HG02759 (cell line): ENCODE results near the gene MMADHC.
A peak's percentile ranks its signal among the peaks of the same experiment; 100 is the strongest.
"Not testable (repeated sequence)": the region's sequence is repeated elsewhere in the genome, so short reads cannot be mapped to it uniquely, and the experiment has no call there.

ENCODE experiments used
- ATAC-seq: cut with Tn5 transposase; IDR thresholded peaks from one replicate; pipeline ENCODE4 v1.9.1; 2021; ENCODE audit warnings: mild to moderate bottlenecking, moderate library complexity; ENCODE audit not compliant: unreplicated experiment

Gene MMADHC

GRCh38 chr2:149595056-149595963 lies 7.7 kb upstream of the MMADHC start:
- ATAC-seq: no peak

GRCh38 chr2:149594411-149594810 lies 6.8 kb upstream of the MMADHC start:
- no peak for ATAC-seq

DNA sequence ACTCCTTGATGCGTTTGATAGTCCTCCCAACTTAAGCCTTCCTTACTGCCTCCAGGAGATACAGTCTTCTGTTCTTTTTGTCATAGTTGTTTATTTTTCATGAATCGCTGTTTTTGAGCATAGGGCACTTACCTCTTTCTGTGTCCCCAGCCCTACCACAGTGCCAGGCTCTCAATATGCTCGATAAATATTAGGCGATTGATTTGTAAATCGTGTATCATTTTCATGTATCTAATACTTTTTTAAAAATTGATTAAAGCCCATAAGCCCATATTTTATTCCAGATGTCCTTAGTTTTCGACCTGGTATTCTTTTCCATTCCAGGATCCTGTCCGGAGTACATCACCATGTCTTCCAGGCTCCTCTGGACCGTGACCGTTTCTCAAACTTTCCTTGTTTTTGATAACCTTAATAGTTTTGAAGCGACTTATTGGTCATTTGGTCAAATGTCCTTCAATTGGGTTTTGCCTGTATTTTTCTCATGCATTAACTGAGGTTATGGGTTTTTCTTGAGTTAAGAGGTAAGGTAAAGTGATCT lies 444 bp upstream of the MMADHC start:
- ATAC-seq: peak; percentile 30

DNA sequence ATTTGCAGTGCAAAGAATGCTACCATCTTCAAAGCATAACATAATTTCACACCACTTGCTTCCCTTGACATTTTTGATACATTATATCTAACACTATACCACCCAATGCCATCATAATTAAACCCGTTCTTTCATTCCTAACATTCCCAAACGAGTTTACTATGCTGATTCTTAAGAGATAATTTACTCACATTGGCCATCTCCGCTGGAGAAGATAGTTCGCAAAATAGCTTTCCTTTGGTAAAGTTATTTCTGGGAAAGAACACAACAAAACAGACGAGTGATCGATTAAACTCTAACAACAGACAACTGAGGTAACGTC lies 716 bp downstream of the MMADHC start:
- ATAC-seq: no peak

DNA sequence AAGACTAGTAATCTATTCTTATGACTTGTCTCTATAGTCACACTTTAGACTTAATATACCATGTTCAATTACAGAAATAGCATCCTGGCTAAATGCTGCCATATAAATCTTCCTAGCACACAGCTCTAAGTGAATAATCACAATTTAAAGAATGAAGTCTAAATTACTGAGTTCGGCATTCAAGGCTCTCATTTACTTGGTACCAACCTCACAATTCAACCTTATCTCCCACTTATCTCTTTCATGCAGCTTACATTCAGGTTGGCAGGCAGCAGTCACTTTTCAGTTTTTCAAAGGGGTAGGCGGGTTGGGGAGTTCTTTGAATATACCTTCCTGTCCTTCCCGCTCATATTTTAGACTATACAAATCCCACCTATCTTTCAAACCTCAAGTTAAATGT lies 1.5 kb downstream of the MMADHC start:
- no peak for ATAC-seq

DNA sequence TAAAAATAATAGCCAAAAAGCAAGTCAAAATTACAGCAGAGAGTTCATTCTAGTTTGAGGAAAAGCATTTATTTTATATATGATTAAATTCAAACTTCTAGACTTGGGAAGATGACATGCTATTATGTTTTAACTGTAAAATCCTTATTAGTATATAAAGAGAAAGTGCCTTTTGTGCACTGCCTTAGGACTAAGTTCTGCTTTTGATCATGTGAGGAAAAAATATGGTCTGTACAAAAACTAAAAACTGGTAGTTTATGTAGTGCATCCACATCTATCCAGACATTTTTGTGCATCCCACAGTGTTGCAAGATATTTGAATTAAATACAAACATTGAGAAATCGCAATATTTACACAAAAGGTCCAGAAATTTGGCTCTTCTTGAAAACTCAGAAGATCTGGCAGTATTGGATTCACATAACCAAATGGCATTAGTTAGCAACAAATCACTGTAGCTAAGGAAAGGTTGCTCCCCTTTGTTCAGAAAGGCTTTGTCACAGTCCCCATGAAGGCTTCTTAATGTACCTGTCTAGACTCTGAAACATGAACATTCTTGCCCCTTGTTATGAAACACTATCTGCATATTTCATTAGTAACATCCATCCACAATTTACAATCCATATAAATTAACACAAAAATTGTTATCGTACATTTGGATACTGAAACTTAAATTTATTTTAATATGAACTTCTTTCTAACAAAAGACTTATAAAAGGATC lies 2.2 kb downstream of the MMADHC start:
- no peak for ATAC-seq

- no peak for ATAC-seq
Measured at GRCh38 chr2:149579972-149580882, 7.3 kb downstream of the MMADHC start.

DNA sequence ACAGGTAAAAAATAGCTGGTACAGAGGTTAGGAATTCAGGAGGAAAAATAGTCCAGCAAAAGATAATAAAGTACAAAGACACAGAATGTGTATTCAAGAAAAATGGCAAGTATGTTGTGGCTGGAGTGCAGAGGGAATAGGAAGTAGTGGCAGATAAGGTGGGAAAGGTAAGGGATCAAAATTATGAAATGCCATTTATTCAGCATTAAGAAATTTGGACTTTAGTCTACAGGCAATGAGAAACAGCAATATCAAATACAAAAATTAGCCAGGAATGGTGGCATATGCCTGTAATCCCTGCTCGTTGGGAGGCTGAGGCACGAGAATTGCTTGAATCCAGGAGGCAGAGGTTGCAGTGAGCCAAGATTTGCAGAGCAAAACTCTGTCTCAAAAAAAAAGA lies 10.3 kb downstream of the MMADHC start:
- ATAC-seq: no peak

DNA sequence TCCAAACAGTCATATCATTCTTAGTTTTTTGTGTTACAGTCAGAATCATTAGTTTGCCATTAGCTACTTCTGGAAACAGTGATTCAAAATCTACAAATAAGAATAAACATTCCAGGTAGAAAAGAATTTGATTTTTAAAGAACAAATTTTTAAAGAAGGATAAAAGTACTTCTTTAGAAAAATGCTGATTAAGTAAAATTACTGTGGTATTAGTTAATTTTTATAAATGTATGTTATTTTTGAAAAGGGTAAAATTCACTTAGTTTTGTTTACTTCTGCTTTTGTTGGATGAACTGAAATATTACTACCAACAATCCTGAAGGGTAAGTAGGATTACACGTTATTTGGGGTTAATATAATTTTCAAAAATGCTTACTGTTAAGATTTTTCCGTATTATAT lies 11.8 kb downstream of the MMADHC start:
- no peak for ATAC-seq

DNA sequence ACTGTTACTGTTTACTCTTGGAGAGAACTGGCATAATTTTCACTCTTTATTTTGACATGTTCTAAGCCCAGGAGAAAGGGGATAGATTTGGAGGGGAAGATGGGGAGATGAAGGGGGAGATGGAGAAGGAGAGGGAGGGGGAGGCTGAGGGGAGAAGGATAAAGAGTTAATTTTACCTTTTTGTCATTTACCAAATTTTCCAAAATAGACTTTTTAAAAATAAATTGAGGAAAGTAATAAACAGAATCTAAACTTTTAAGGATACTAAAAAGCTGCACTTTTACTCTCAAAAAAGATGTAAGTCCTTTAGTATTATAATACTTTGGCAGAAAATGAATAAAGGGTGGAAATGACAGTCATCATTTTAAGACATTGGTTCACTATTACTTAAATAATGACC lies 12.3 kb downstream of the MMADHC start:
- ATAC-seq: no peak

GRCh38 chr2:149573760-149574159 lies 13.8 kb downstream of the MMADHC start:
- no peak for ATAC-seq

GRCh38 chr2:149572102-149572953 lies 15.2 kb downstream of the MMADHC start:
- no peak for ATAC-seq

DNA sequence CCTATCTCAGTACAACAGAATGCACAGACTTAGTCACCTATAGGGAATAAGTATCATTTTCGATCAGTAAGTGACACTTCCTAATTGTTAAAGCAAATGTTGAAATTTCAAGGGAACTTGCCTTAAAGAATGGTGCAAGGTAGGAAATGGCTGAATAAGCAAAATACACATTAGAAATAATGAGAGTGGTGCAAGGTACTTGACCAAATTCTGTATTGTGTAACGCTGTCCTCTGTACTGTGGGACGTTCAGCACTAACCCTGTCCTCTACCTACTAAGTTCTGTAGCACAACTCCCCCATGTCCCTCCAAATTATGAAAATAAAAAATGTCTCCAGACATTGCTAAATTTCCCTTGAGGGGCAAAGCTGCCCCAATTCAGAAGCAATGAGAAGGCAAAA lies 19.4 kb downstream of the MMADHC start:
- ATAC-seq: no peak

- ATAC-seq: no peak
Measured at GRCh38 chr2:149566652-149567051, 20.9 kb downstream of the MMADHC start.

- ATAC-seq: not testable (repeated sequence)
Measured at GRCh38 chr2:149565625-149566024, 21.9 kb downstream of the MMADHC start.

DNA sequence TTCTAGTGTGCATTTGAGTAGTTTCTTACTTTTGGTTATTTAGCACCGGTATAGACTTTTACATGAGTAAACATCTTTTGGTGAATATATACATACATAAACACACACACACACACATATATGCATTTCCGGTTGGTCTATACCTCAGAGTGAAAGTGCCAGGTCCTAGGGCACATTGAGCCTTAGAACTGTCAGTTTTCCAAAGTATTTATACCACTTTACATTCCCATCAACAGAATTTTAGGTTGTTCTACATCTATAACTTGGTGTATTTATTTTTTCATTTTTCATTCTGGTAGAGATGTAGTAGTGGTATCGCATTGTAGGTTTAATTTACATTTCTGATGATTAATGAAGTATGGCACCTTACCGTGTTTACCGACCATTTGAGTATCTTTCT lies 22.6 kb downstream of the MMADHC start:
- ATAC-seq: no peak

DNA sequence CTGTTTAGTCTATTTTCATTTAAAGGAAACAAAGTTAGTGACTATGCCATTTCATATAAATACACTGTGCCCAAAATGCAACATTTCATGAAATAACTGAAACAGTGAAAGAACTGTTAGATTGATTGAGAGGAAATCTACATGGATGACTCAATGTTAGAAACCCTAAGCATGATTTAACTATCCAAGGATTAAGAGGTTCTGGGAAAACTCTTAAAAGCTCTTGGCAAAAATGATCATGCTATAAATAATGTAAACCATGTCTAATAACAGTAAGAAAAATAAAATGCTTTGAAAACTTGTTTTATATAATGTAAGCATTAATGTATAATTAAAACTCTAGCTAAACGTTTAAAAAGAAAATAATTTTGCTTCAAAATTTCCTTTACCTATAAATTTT lies 23.5 kb downstream of the MMADHC start:
- ATAC-seq: no peak

GRCh38 chr2:149562324-149562723 lies 25.3 kb downstream of the MMADHC start:
- ATAC-seq: peak; percentile 66

GRCh38 chr2:149561309-149561926 lies 26.2 kb downstream of the MMADHC start:
- no peak for ATAC-seq
